Fibroblast of pulmonary artery (primary cell): Measurements from ENCODE around the gene CNTFR.
A peak's percentile ranks its signal among the peaks of the same experiment; 100 is the strongest.

ENCODE experiments used
- DNase-seq: peaks from one replicate; pipeline ENCODE4 v3.0.0-alpha.2; 2010; ENCODE audit warnings: low read depth
- H3K4me3 ChIP-seq: replicated peaks from 2 replicates; pipeline ENCODE4 v1.5.1; 2011; ENCODE audit warnings: low read depth, mild to moderate bottlenecking, control low read depth, low read length, moderate library complexity
- CTCF ChIP-seq: IDR thresholded peaks from 2 replicates; pipeline ENCODE4 v1.5.1; 2011; ENCODE audit warnings: mild to moderate bottlenecking, control low read depth, low read length, inconsistent platforms; ENCODE audit errors: missing control alignments

Gene CNTFR

DNA sequence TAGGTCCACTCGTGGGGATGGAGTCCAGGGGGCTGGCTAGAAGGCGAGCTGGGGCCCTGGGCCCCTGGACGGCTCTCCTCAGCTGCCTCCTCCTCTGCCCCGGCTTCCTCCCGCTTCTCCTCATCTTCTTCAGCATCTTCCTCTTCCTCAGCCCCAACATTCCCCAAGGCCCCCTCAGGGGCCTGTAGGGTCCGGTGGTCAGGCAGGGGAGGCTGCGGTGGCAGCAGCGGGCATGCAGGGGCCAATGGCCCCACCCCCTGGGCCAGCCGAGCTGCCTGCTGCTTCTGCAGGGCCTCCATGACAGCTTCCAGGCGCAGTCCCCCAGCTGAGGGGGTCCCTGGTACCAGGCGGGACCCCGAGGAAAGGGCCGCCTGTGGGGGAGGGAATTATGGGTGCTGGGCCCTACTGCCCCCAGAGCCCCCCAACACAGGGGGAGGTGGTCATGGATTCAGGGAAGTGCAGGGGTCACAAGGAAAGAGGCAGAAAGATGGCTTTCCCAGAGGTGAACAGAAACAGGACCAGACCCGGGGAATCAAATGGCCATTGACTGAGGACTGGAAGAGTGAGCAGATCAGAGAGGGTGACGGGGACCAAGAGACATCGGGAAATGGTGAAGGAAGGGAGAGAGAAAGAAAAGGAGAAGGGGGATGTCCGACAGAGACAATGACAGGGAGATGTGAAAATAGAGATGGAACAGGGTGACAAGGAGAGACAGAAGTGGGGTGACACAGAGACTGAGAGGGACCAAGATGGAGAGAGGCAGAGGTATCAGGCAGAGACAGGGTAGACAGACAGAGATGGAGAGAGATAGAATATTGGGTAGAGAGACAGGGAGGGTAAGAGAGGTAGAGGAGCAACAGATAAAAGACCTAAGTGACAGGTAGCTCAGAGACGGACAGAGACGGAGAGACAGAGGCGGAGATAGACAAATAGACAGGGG, 38.5 kb upstream of the CNTFR start:
- TF ChIP-seq CTCF, result no peak
- H3K4me3 ChIP-seq, result no peak overlapping the region
- DNase-seq, result no peak

DNA sequence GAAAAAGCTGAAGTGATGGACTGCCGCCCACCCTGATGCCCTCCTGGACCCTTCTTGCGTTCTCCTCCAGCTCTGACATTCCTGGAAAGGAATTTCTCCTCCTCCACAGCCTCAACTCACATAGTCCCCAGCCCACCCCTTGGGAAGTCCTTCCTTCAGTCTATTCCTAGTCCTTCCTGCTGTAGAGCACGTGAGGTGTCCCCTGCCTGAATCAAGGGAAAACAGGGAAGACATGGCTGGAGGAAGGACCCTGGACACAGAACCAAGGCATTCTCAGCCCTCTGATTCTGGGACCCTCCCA, 35.6 kb upstream of the CNTFR start:
- no peak for DNase-seq
- TF ChIP-seq CTCF, result no peak
- H3K4me3 ChIP-seq, result no peak overlapping the region

DNA sequence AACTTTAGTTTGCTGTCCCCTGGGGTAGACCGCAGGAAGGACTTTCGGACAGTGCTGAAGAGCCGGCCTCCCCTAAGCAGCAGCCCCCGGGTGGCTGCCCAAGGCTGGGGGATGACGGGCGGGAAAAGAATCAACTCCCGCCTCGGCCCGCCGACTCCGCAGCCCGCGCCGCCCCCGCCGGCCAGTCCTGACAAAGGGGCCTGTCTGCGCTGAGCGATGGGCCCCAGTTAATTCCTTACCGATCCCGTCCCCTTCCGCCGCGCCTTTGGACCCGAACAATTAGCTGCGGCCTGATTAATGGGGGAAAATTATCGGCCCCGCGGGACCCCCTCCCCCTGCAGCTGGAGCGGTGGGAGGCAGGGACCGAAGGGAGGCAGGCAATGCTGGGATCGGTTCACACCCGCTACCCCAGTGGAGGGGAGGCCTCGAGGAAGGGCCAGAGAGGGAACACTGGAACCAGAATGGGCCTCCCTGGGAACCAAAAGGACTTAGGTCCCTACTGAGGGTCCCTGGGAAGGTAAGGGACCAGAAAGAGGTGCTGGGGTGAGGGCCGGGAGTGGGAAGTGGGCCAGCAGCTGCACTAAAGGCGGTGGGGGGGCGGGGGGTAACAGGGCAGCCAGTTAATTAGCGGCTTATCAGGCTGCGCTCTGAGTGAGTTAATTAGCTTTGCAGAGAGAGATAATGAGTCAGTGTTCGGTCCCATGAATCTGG, 35.1 kb upstream of the CNTFR start:
- no peak overlapping the region for H3K4me3 ChIP-seq
- no peak for TF ChIP-seq CTCF
- DNase-seq, result no peak

- no peak for DNase-seq
- H3K4me3 ChIP-seq, result no peak overlapping the region
- no peak for TF ChIP-seq CTCF
Observed at GRCh38 chr9:34623374-34624235, 34.1 kb upstream of the CNTFR start.

DNA sequence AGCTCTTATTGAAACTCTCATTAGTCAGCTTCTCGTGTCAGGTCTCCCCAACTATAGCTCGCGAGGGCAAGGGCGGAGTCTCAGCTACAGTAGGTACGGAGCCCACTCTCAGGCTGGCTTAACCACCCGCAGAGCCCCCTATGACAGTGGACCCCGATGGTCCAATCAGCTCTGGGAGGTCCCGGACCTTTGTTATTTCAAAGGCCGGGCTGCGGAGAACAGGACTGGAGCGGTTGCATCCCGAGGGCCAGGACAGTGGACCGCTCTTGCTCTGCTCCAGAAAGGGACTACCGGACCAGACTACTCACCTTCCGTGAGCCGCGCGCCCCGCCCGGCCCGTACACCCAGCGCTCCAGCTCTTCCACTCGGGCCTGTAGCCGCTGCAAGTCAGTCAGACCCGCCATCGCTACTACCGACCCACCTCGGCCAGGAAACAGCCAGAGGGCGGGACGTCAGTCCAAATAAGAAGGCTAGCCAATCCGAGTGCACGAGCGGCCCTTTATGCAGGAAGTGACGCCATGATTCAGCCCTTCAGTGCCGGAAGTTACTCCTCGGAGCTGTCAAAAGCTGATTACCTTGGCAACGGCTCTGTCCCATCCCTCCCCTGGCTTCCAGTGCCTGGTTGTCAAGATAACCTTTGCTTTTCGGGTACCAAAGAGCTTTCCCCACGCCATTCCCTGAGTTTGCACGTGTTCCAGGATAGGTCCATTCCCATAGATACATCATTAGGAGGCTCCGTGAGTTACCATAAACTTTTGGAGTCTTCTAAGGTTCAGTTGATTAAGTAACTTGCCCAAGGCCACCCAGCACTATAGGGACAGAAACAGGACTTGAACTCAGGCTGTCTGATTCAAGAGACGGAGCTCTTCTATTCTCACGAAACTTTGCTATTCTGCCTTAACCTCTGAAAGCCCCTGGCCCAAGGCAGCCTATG, 30.8 kb upstream of the CNTFR start, which contains the start of gene DCTN3:
Gene DCTN3 (minus strand): TSS at position 435 of the 934 bp plus-strand sequence. CDS start 31 bp downstream, at position 404.
- TF ChIP-seq CTCF, result no peak
- peak within 1 kb of the TSS; percentile 96 for H3K4me3 ChIP-seq
- peak; percentile 97 for DNase-seq

DNA sequence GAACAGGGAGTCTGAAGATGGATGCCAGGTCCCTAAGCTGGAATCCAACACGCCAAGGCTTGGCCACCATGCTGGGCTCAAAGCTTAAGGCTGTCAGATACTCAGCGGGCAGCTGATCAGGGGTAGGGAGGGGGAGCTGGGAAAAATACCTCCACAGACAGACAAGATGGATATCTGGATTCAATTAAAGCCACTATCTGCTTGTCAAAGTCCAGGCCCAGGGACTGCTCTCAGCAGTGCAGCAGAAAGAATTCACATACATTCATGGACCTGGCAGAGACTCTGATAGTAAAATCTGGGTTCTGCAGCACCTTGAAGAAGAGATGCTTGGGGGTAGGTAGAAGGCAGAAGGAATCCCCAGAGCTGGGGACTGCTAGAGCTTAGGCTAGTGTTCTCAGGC, 25.6 kb upstream of the CNTFR start:
- no peak for DNase-seq
- no peak for TF ChIP-seq CTCF
- no peak overlapping the region for H3K4me3 ChIP-seq
